HG03139 (cell line): ENCODE measurements around the gene MRPS14.
"Not testable (repeated sequence)": the region's sequence is repeated elsewhere in the genome, so short reads cannot be mapped to it uniquely, and the experiment has no call there.

Experiments
- ATAC-seq: cut with Tn5 transposase; IDR thresholded peaks from one replicate; pipeline ENCODE4 v1.9.1; 2021; ENCODE audit not compliant: unreplicated experiment

The MRPS14 gene

DNA sequence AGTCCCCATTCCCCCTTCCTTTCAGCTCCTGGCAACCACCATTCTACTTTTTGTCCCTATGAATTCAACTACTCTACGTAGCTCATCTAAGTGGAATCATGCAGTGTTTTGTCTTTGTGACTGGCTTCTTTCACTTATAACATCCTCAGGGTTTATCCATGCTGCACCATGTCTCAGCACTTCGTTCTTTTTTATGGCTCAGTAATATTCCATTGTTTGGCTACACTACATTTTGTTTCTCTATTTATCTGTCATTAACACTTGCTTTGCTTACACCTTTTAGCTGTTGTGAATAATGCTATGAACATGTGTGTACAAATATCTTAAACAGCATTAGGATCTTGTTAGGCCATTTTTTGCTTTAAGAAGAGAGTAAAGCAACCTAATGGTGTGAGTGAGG is 1.5 kb upstream of the MRPS14 start:
- no peak for ATAC-seq

- not testable (repeated sequence) for ATAC-seq
Observed at GRCh38 chr1:175023922-175024242, 657 bp upstream of the MRPS14 start.

- ATAC-seq = no peak
Observed at GRCh38 chr1:175019524-175019923, 3.7 kb downstream of the MRPS14 start.

DNA sequence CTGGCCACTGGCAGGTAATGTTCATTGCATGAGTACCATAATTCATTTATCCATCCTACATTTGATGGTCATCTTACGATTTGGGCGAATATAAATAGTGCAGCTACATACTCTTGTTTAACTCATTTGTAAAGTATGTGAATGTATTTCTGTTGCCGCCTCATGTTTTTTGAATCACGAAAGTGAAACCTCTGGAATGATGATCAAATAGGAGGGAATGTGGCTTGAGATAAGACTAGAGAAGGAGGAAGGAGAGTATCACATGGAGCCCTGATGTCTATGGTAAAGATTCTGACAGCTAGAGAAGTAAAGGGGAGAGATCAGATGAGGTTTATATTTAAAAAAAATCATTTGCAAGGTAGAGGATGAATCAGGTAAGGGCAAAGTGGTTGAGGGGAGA is 8.0 kb downstream of the MRPS14 start:
- ATAC-seq = no peak

DNA sequence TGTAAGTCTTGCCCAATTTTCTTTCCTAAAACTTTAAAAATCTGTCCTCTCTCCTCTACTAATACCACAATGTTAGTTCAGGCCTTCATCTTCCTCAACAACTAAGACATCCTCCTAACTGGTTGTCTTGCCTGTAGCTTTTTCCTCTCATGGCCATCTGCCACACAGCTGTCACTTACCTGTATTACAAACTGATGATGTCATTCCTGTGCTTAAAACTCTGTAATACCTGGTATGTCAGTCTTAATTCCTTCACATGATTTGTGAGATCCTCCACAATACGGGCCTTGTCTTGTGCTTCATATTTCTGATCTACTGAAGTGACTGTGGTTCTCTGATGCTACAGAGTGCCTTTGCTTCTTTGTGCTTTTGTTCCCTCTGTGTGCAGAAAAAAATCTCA is 9.8 kb downstream of the MRPS14 start:
- ATAC-seq = no peak

GRCh38 chr1:175009532-175009931 is 13.7 kb downstream of the MRPS14 start:
- ATAC-seq = no peak

- no peak for ATAC-seq
Observed at GRCh38 chr1:175005085-175005783, 18.0 kb downstream of the MRPS14 start.

DNA sequence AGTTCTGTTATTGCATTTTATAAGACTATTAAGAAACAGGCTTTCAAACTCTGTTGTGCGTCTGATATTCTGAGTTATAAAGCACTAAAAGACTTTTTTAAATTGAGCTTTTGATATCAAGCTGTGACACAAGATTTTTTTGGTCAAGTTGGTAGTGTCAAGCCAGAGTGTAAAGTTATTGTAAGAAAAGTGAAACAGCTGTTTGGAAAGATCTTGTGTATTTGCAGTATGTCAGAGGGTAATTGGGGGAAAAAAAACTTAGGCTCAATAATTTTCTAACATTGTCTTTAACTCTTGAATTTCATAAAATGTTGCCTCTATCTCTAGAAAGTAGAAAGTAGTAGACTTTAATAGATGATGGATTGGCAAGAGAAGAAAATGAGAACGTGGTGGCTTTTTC is 19.7 kb downstream of the MRPS14 start:
- ATAC-seq = no peak

DNA sequence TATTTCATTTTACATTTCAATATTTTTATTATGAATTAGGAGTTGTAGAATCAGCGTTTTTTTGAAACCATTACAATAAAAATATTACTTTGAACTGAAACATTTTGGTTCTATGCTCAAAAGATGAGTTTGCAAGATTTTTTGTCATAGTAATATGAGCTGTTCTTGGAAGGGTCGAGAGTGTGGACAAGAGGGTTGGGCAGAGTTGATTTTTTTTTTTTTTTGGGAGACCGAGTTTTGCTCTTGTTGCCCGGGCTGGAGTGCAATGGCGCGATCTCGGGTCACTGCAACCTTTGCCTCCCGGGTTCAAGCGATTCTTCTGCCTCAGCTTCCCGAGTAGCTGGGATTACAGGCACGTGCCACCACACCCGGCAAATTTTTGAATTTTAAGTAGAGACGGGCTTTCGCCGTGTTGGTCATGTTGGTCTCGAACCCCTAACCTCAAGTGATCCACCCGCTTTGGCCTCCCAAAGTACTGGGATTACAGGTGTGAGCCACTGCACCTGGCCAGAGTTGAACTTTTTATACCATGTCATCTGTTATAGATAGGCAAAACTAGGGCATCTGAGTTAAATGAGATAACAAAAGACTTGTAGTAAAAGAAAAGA is 20.2 kb downstream of the MRPS14 start:
- ATAC-seq = no peak

DNA sequence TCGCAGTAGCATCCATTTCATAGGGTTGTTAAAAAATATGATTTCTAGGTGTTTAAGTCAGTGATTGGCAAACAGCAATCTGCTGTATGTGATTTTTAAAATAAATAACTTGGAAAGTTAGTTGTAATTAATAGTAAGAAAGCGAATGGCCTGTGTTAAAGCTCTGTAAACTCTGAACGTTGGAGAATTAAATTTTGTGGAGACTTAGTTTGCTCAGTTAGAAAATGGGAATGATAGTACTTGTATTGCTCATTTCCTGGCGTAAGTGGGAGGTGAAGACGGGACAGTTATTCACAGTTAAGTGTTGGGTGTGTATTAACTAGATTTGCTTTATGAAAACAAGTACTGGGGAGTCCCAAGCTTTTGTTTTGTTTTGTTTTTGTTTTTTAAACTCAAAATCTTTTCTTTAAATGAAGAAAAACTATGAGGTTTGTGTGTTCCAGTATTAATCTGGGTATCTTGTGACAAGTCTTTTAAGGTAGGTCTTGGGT is 22.5 kb downstream of the MRPS14 start:
- no peak for ATAC-seq

DNA sequence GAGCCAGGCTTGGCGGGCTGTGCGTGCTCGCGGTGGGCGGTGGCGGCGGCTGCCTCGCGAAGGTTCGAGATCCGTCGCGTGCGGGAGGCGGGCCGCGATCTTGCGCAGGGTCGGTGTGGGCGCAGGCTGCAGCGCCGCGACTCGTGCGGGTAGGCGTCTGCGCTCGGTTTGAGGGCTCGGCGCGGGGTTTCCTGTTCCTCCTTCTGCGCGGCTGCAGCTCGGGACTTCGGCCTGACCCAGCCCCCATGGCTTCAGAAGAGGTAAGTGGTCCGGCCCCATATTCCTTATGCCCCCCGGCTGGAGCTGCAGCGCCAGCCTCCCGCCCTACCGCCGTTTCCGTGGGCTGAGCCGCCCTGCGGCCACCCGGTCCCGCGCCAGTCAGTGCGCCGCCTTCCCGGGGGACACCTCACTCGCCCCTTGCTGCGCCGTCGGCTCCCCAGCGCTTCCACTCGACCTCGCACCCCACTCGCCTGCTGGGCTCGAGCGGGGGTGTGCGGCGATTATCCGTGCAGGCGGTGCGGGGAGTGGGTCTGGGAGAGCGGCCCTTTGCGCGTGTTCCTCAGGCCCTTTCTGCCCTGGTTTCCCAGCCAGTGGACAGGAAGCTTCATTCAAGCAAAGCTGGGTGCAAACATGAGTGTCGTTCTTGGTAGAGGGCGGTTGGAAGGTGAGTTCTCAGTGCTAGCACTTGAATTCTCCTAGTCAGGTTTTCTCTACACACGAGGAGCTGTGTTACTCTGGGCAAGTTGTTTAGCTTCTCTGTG is 23.1 kb downstream of the MRPS14 start, which contains the start of gene CACYBP:
TSS of gene CACYBP (plus strand) at position 12 of the 761 bp plus-strand sequence. CDS start at position 246, 234 bp downstream.
- ATAC-seq = peak; percentile 7

GRCh38 chr1:174999216-174999935 is 23.8 kb downstream of the MRPS14 start:
- ATAC-seq = peak; percentile 75

- no peak for ATAC-seq
Observed at GRCh38 chr1:174998569-174999215, 24.5 kb downstream of the MRPS14 start.

DNA sequence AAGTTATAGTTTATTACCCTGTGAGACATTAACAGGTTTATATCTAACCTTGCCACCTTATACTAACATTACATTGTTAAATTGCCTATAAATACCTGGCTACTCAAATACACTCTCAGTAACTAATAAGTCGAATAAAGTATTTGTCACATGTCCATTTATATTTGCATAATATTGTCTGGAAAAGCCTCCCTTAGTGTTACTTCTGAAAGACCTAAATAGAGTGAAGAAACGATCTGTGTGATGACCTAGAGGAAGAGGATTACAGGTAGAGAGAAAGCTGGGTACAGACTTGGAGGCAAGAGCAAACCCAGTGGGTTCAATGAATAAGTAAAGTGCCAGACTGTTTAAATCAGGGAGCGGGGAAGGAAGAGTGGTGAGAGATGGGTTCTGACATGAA is 26.2 kb downstream of the MRPS14 start:
- no peak for ATAC-seq

- ATAC-seq = no peak
Observed at GRCh38 chr1:174996476-174996875, 26.7 kb downstream of the MRPS14 start.

- ATAC-seq = no peak
Observed at GRCh38 chr1:174995916-174996315, 27.3 kb downstream of the MRPS14 start.

DNA sequence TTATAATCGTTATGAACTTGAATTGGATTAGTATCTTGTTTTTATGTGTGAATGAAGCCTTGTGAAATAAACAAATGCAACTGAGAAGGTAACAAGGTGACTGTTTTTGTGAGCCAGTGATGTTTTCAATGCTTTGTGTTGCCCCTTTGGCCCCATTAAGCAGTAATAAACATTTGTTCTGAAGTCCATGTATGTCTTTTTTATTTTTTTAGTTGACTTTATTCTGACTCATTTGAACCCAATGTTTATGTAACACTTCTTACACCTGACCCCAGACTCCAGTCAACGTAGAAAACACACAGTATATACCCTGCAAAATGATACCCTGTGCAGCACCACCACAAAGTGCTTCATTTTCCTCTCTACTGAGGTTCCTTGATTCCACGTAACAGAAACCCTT is 28.1 kb downstream of the MRPS14 start:
- no peak for ATAC-seq

- ATAC-seq = no peak
Observed at GRCh38 chr1:174991473-174991872, 31.8 kb downstream of the MRPS14 start.

GRCh38 chr1:174990382-174990999 is 32.7 kb downstream of the MRPS14 start:
- ATAC-seq = no peak

DNA sequence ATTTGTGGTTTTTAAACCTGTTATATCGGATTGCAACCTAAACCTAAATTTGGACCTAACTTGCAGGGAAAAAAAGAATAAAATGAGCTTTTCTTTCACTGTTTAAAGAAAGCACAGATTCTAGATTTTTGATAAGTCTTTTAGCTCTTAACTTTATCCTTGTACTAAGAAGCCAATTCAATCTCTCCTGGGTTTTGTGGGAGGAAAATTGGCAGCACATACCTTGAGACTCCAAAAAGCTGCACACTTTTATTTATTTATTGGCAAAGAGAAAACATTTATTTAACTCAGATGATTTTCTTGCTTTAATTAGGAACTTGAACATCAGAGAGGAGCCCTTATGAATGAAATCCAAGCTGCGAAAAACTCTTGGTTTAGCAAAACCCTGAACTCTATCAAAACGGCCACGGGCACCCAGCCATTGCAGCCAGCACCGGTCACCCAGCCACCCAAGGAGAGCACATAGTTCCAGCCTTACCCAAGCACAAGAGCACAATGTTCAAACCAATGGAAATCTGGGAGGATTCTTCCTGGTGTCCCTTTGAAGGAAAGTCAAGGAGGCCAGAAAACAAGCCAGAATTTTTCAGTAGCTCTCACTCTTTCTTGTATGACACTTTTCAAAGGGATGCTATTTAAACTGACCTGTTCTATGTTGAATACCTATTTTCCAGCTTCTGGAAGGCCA is 33.5 kb downstream of the MRPS14 start:
- ATAC-seq = no peak
